HG03469 (cell line): ENCODE data around the gene APOF.
"Not testable (repeated sequence)": the region's sequence is repeated elsewhere in the genome, so short reads cannot be mapped to it uniquely, and the experiment has no call there.

ENCODE experiments used
- ATAC-seq: cut with Tn5 transposase; IDR thresholded peaks from one replicate; pipeline ENCODE4 v1.9.1; 2021; ENCODE audit warnings: mild to moderate bottlenecking, moderate library complexity, moderate number of reproducible peaks; ENCODE audit not compliant: unreplicated experiment

Gene APOF

GRCh38 chr12:56373515-56373914 lies 10.9 kb upstream of the APOF start:
- no peak for ATAC-seq

GRCh38 chr12:56366948-56367347 lies 4.3 kb upstream of the APOF start:
- no peak for ATAC-seq

GRCh38 chr12:56361487-56362129 lies 1.0 kb downstream of the APOF start:
- ATAC-seq = no peak

- peak; percentile 90 for ATAC-seq
These were observed 2.5 kb downstream of the APOF start, which contains the start of gene STAT2 for GRCh38 chr12:56359851-56360767. Gene STAT2 (minus strand): TSS chr12:56360107. CDS start chr12:56356571, 3,536 bp downstream.

- no peak for ATAC-seq
These were observed 3.7 kb downstream of the APOF start for GRCh38 chr12:56358836-56359532.

- no peak for ATAC-seq
These were observed 11.3 kb downstream of the APOF start for GRCh38 chr12:56351325-56351724.

- ATAC-seq = no peak
These were observed 12.0 kb downstream of the APOF start for GRCh38 chr12:56350662-56351061.

- ATAC-seq = no peak
These were observed 13.9 kb downstream of the APOF start for GRCh38 chr12:56348776-56349175.

- ATAC-seq = not testable (repeated sequence)
These were observed 15.4 kb downstream of the APOF start for GRCh38 chr12:56347255-56347654.

GRCh38 chr12:56346675-56347074 lies 16.0 kb downstream of the APOF start:
- no peak for ATAC-seq

GRCh38 chr12:56342290-56342689 lies 20.4 kb downstream of the APOF start:
- ATAC-seq = not testable (repeated sequence)

- ATAC-seq = no peak
These were observed 21.0 kb downstream of the APOF start for GRCh38 chr12:56341616-56342015.

- no peak for ATAC-seq
These were observed 23.6 kb downstream of the APOF start for GRCh38 chr12:56339158-56339422.

GRCh38 chr12:56338308-56339157 lies 24.1 kb downstream of the APOF start, which contains the start of gene IL23A:
Gene IL23A (plus strand): TSS chr12:56338884. CDS start chr12:56339045, 161 bp downstream.
- ATAC-seq = no peak

- ATAC-seq = no peak
These were observed 24.9 kb downstream of the APOF start for GRCh38 chr12:56337753-56338251.

GRCh38 chr12:56336361-56337167 lies 26.1 kb downstream of the APOF start:
- no peak for ATAC-seq

- not testable (repeated sequence) for ATAC-seq
These were observed 27.1 kb downstream of the APOF start for GRCh38 chr12:56335527-56335926.

GRCh38 chr12:56334490-56334793 lies 28.2 kb downstream of the APOF start:
- no peak for ATAC-seq

- peak; percentile 75 for ATAC-seq
These were observed 28.8 kb downstream of the APOF start, which contains the start of gene PAN2 for GRCh38 chr12:56333679-56334489. Gene PAN2 (minus strand): TSS chr12:56334000. CDS start chr12:56333094, 906 bp downstream.
